ENCODE measurements around the gene ATP2B3.

Gene ATP2B3

DNA sequence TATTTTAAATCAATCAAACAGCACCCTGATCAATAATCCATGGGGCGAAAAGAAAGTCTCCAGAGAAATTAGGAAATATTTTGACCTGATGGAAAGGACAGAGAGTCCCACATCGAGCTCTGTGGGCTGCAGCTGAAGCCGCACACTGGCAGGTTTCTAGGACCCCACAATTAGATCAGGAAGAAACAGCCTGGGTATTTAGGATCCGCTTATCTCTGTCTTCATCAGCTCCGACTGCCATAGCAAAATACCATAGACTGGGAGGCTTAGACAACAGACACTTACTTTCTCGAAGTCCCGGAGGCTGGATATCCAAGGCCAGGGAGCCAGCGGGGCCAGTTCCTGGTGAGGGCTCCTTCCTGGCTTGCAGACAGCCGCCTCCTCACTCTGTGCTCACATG lies 45.1 kb downstream of the ATP2B3 start:
- Histone ChIP-seq H2AFZ (ENCODE audit: low read length) (no peak overlapping the region), H3K36me3 (ENCODE audit: insufficient read depth, low read length) (no peaks in the 10 kb centered on the region), H3K9ac (ENCODE audit: low read depth, low read length, poor library complexity, severe bottlenecking) (no peak overlapping the region), H3K9me3 (ENCODE audit: insufficient read depth, low read depth, low read length) (no peaks in the 10 kb centered on the region), H3K27me3 (ENCODE audit: insufficient read depth, low read length, poor library complexity, severe bottlenecking) (no peaks in the 10 kb centered on the region), H4K20me1 (ENCODE audit: insufficient read depth, low read length, poor library complexity, severe bottlenecking) (no peaks in the 10 kb centered on the region), H3K4me2 (ENCODE audit: low read depth, low read length, poor library complexity, severe bottlenecking) (no peak overlapping the region), H3K4me1 (ENCODE audit: insufficient read depth, low read length, poor library complexity, severe bottlenecking) (peaks cover 1% of the 10 kb centered on the region), H3F3A (ENCODE audit: low read depth) (no peaks in the 10 kb centered on the region), H3K79me2 (ENCODE audit: insufficient read depth, low read length) (no peaks in the 10 kb centered on the region), H3K9me2 (replicated peaks; ENCODE audit: low read depth, low read length) (no peaks in the 10 kb centered on the region), H3K4me3 (ENCODE audit: low read length, poor library complexity, severe bottlenecking) (no peak overlapping the region)
- TF ChIP-seq, protein P1, sequence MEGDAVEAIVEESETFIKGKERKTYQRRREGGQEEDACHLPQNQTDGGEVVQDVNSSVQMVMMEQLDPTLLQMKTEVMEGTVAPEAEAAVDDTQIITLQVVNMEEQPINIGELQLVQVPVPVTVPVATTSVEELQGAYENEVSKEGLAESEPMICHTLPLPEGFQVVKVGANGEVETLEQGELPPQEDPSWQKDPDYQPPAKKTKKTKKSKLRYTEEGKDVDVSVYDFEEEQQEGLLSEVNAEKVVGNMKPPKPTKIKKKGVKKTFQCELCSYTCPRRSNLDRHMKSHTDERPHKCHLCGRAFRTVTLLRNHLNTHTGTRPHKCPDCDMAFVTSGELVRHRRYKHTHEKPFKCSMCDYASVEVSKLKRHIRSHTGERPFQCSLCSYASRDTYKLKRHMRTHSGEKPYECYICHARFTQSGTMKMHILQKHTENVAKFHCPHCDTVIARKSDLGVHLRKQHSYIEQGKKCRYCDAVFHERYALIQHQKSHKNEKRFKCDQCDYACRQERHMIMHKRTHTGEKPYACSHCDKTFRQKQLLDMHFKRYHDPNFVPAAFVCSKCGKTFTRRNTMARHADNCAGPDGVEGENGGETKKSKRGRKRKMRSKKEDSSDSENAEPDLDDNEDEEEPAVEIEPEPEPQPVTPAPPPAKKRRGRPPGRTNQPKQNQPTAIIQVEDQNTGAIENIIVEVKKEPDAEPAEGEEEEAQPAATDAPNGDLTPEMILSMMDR (conservative IDR thresholded peaks at IDR 0.05; ENCODE audit: low read length), result no peak
- no peak for TF ChIP-seq EZH2phosphoT487 (IDR thresholded peaks at IDR 0.05; ENCODE audit: borderline replicate concordance)

GRCh38 chrX:153564047-153564606 lies 46.7 kb downstream of the ATP2B3 start:
- Histone ChIP-seq H3K4me3 (ENCODE audit: low read length, poor library complexity, severe bottlenecking) (no peak overlapping the region), H3K4me2 (ENCODE audit: low read depth, low read length, poor library complexity, severe bottlenecking) (no peak overlapping the region), H3K9me3 (ENCODE audit: insufficient read depth, low read depth, low read length) (no peaks in the 10 kb centered on the region), H3K27me3 (ENCODE audit: insufficient read depth, low read length, poor library complexity, severe bottlenecking) (no peaks in the 10 kb centered on the region), H4K20me1 (ENCODE audit: insufficient read depth, low read length, poor library complexity, severe bottlenecking) (no peaks in the 10 kb centered on the region), H3K79me2 (ENCODE audit: insufficient read depth, low read length) (no peaks in the 10 kb centered on the region), H3K4me1 (ENCODE audit: insufficient read depth, low read length, poor library complexity, severe bottlenecking) (no peaks in the 10 kb centered on the region), H2AFZ (ENCODE audit: low read length) (no peak overlapping the region), H3K9ac (ENCODE audit: low read depth, low read length, poor library complexity, severe bottlenecking) (no peak overlapping the region), H3F3A (ENCODE audit: low read depth) (no peaks in the 10 kb centered on the region), H3K9me2 (replicated peaks; ENCODE audit: low read depth, low read length) (no peaks in the 10 kb centered on the region), H3K36me3 (ENCODE audit: insufficient read depth, low read length) (no peaks in the 10 kb centered on the region)
- TF ChIP-seq, protein P1 (conservative IDR thresholded peaks at IDR 0.05; ENCODE audit: low read length), result no peak
- no peak for TF ChIP-seq EZH2phosphoT487 (IDR thresholded peaks at IDR 0.05; ENCODE audit: borderline replicate concordance)

DNA sequence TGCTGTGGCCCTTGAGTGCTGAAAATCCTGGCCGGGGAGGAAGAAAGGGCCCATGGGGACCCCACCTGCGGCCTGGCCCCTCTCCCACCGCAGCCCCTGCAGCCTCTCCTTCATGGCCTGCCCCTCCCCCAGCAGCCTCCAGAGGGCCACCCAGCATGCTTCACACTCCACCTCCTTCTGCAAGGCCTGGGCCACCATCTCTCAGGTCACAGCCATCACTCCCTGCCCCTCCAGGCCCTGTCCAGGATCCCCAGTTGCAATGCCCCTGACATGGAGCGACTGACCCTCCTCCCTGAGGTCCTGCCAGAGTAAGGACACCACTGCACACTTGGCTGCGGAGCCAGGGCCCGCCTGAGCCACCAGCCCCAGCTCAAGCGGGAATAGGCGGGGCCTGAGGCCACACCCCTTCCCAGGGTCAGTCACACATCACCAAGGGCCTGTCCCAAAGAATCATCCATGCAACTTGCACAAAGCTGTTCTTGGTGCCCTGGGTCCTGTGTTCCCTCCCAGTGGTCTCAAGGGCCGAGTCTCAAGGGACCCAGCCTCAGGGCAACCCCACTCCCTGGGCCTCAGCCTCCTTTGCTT lies 48.6 kb downstream of the ATP2B3 start:
- no peaks in the 10 kb centered on the region for H3F3A ChIP-seq (ENCODE audit: low read depth)
- TF ChIP-seq EZH2phosphoT487 (IDR thresholded peaks at IDR 0.05; ENCODE audit: borderline replicate concordance), result no peak
- TF ChIP-seq, protein P1 (conservative IDR thresholded peaks at IDR 0.05; ENCODE audit: low read length), result no peak
- H3K36me3 ChIP-seq (ENCODE audit: insufficient read depth, low read length), result no peaks in the 10 kb centered on the region
- H3K4me3 ChIP-seq (ENCODE audit: low read length, poor library complexity, severe bottlenecking), result no peak overlapping the region
- no peaks in the 10 kb centered on the region for H3K27me3 ChIP-seq (ENCODE audit: insufficient read depth, low read length, poor library complexity, severe bottlenecking)
- H3K79me2 ChIP-seq (ENCODE audit: insufficient read depth, low read length), result no peaks in the 10 kb centered on the region
- H3K9me2 ChIP-seq (replicated peaks; ENCODE audit: low read depth, low read length), result no peaks in the 10 kb centered on the region
- H2AFZ ChIP-seq (ENCODE audit: low read length), result no peak overlapping the region
- no peak overlapping the region for H3K9ac ChIP-seq (ENCODE audit: low read depth, low read length, poor library complexity, severe bottlenecking)
- H3K4me2 ChIP-seq (ENCODE audit: low read depth, low read length, poor library complexity, severe bottlenecking), result no peak overlapping the region
- no peaks in the 10 kb centered on the region for H4K20me1 ChIP-seq (ENCODE audit: insufficient read depth, low read length, poor library complexity, severe bottlenecking)
- H3K9me3 ChIP-seq (ENCODE audit: insufficient read depth, low read depth, low read length), result no peaks in the 10 kb centered on the region
- peaks cover 10% of the 10 kb centered on the region for H3K4me1 ChIP-seq (ENCODE audit: insufficient read depth, low read length, poor library complexity, severe bottlenecking)
